WTC11 (cell line): Measurements from ENCODE around the gene CLMN. TPM values are rescaled to one million over a fixed set of nuclear protein-coding genes. Genes with fewer than 3 reads are reported as not detected.

Experiments used
- ATAC-seq: fragments of 200-7000 bp; cut with Tn5 transposase; 2 replicates; pipeline ENCODE4 v1.10.0; 2021; ENCODE audit warnings: mild to moderate bottlenecking, moderate library complexity
- CTCF ChIA-PET: fragments of 300-600 bp; sonication (Branson Sonifier 250); formaldehyde crosslinking; loops from one replicate; lab custom pipeline; 2021; ENCODE audit warnings: antibody characterized with exemption; lab: Charles Lee
- POLR2A ChIA-PET: fragments of 350-600 bp; sonication (Branson Sonifier 250); formaldehyde crosslinking; loops from one replicate; lab custom pipeline; 2021; ENCODE audit warnings: antibody characterized with exemption; lab: Charles Lee
- DNase-seq: peaks from one replicate; pipeline ENCODE4 v3.0.0; 2021; ENCODE audit warnings: low spot score
- H3K27ac Mint-ChIP-seq: 2 replicates; pipeline ENCODE4 v1.8.0; 2021; ENCODE audit warnings: mixed read lengths
- H3K27me3 Mint-ChIP-seq: 2 replicates; pipeline ENCODE4 v1.8.0; 2021; ENCODE audit warnings: low read depth, mild to moderate bottlenecking, moderate library complexity, mixed read lengths
- H3K36me3 Mint-ChIP-seq: 2 replicates; pipeline ENCODE4 v1.8.0; 2021; ENCODE audit warnings: mixed read lengths
- H3K4me1 Mint-ChIP-seq: 2 replicates; pipeline ENCODE4 v1.8.0; 2022; ENCODE audit warnings: mixed read lengths
- H3K4me3 Mint-ChIP-seq: 2 replicates; pipeline ENCODE4 v1.8.0; 2021; ENCODE audit warnings: mild to moderate bottlenecking, moderate library complexity, mixed read lengths
- H3K9me3 Mint-ChIP-seq: 2 replicates; pipeline ENCODE4 v1.8.0; 2021; ENCODE audit warnings: mixed read lengths
- GABPB1 ChIP-seq: sonication (generic); formaldehyde crosslinking; IDR thresholded peaks from 2 replicates; pipeline ENCODE4 v1.8.1; 2023; ENCODE audit warnings: mild to moderate bottlenecking, missing genetic modification reagents
- GRHL2 ChIP-seq: fragments of 250-450 bp; sonication (Bioruptor Pico); IDR thresholded peaks from 2 replicates; pipeline ENCODE4 v1.8.0; 2022; ENCODE audit warnings: mild to moderate bottlenecking, moderate library complexity; ENCODE audit not compliant: insufficient replicate concordance, severe bottlenecking
- GTF2I ChIP-seq: fragments of 250-450 bp; sonication (Bioruptor Pico); conservative IDR thresholded peaks from 2 replicates; pipeline ENCODE4 v1.4.0; 2021; ENCODE audit warnings: mild to moderate bottlenecking
- NR1H2 ChIP-seq: sonication (generic); formaldehyde crosslinking; IDR thresholded peaks from 2 replicates; pipeline ENCODE4 v1.9.0; 2021; ENCODE audit warnings: mild to moderate bottlenecking, moderate library complexity, missing genetic modification reagents
- NR2C2 ChIP-seq: sonication (generic); formaldehyde crosslinking; IDR thresholded peaks from 2 replicates; pipeline ENCODE4 v1.8.0; 2022; ENCODE audit warnings: mild to moderate bottlenecking, missing genetic modification reagents
- ZNF416 ChIP-seq: fragments of 250-450 bp; sonication (Bioruptor Pico); IDR thresholded peaks from 2 replicates; pipeline ENCODE4 v1.9.0; 2021; ENCODE audit warnings: mild to moderate bottlenecking, inconsistent platforms
- ZNF671 ChIP-seq: fragments of 250-450 bp; sonication (Bioruptor Pico); IDR thresholded peaks from 2 replicates; pipeline ENCODE4 v1.8.0; 2021; ENCODE audit warnings: mild to moderate bottlenecking
- total RNA-seq: library from RNA; stranded (reverse); gene quantifications from 3 replicates; pipeline ENCODE4 v1.2.3, GENCODE V29; 2021
- TF ChIP-seq, protein P1 (sequence below): sonication (generic); formaldehyde crosslinking; IDR thresholded peaks from 2 replicates; pipeline ENCODE4 v1.8.1; 2022; ENCODE audit warnings: mild to moderate bottlenecking, missing genetic modification reagents, moderate library complexity, borderline replicate concordance
- TF ChIP-seq, protein P2 (sequence below): sonication (generic); formaldehyde crosslinking; IDR thresholded peaks from 2 replicates; pipeline ENCODE4 v1.8.1; 2023; ENCODE audit warnings: mild to moderate bottlenecking, missing genetic modification reagents, moderate library complexity
- TF ChIP-seq, protein P3 (sequence below): fragments of 250-450 bp; sonication (Bioruptor Pico); IDR thresholded peaks from 2 replicates; pipeline ENCODE4 v1.9.0; 2021; ENCODE audit warnings: mild to moderate bottlenecking
- TF ChIP-seq, protein P4 (sequence below): fragments of 250-450 bp; sonication (Bioruptor Pico); IDR thresholded peaks from 2 replicates; pipeline ENCODE4 v1.9.0; 2021; ENCODE audit warnings: mild to moderate bottlenecking, borderline replicate concordance
- TF ChIP-seq, protein P5 (sequence below): sonication (generic); formaldehyde crosslinking; IDR thresholded peaks from 2 replicates; pipeline ENCODE4 v1.8.0; 2023; ENCODE audit warnings: missing genetic modification reagents, mild to moderate bottlenecking, borderline replicate concordance
- TF ChIP-seq, protein P6 (sequence below): sonication (generic); formaldehyde crosslinking; IDR thresholded peaks from 2 replicates; pipeline ENCODE4 v1.8.1; 2022; ENCODE audit warnings: low read depth, mild to moderate bottlenecking, moderate library complexity, missing genetic modification reagents, borderline replicate concordance

CLMN gene
- total RNA-seq, 1 experiment from 2014 or later = 12.2 TPM

DNA sequence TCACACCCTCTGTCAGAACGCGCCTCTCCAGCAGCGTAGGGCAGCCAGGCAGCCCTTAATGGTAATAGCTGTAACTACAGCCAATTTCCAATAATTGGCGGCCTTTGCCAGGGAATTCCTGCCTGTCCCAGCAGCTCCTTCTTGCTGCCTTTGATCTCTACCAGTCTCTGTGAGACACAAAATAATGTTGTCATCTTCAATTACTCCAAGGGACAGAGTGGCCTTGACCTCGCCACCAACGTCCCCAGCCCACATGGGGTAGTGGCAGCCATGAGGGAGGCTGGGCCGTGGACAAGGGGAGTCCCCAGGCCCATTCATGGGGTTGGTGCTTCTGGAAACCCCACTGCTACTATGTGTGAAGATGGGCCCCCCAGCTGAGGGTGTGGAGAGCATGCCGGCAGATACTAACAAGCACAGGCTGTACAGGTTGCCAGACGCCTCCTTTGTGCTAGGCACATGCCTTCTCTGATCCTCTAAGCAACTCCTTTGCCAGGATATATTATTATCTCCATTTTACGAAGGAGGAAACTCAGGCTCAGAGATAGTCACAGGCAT is 17.4 kb upstream of the CLMN start:
- CTCF ChIA-PET = interaction anchor here (0.9 to 3.3 kb wide), 5 partner anchors 25 to 372 kb away, joined by 3 to 13 read pairs (median 3); no protein-coding TSS in a partner anchor
- H3K27me3 Mint-ChIP-seq = no peaks in the 10 kb centered on the region
- no peak for DNase-seq

More for the DNA sequence above, 17.4 kb upstream of the CLMN start:
- Mint-ChIP-seq H3K9me3 (peaks cover 13% of the 10 kb centered on the region; the same call in 1 of the 2 replicates), H3K36me3 (no peaks in the 10 kb centered on the region), H3K4me3 (no peak overlapping the region), H3K4me1 (0 out of 2 replicates have a peak, but pooled peaks cover 3% of the 10 kb centered on the region), H3K27ac (no peak overlapping the region)
- ATAC-seq = no peak
- TF ChIP-seq NR1H2 (CRISPR knock-in tag) (no peak), NR2C2 (no peak), ZNF671 (CRISPR knock-in tag) (no peak), GRHL2 (CRISPR knock-in tag) (no peak), GTF2I (CRISPR knock-in tag) (no peak), GABPB1 (no peak), ZNF416 (CRISPR knock-in tag) (no peak)
- TF ChIP-seq, protein P1, sequence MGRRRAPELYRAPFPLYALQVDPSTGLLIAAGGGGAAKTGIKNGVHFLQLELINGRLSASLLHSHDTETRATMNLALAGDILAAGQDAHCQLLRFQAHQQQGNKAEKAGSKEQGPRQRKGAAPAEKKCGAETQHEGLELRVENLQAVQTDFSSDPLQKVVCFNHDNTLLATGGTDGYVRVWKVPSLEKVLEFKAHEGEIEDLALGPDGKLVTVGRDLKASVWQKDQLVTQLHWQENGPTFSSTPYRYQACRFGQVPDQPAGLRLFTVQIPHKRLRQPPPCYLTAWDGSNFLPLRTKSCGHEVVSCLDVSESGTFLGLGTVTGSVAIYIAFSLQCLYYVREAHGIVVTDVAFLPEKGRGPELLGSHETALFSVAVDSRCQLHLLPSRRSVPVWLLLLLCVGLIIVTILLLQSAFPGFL (CRISPR knock-in tag) = no peak
- TF ChIP-seq, protein P2, sequence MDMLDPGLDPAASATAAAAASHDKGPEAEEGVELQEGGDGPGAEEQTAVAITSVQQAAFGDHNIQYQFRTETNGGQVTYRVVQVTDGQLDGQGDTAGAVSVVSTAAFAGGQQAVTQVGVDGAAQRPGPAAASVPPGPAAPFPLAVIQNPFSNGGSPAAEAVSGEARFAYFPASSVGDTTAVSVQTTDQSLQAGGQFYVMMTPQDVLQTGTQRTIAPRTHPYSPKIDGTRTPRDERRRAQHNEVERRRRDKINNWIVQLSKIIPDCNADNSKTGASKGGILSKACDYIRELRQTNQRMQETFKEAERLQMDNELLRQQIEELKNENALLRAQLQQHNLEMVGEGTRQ (CRISPR knock-in tag) = no peak
- TF ChIP-seq, protein P3, sequence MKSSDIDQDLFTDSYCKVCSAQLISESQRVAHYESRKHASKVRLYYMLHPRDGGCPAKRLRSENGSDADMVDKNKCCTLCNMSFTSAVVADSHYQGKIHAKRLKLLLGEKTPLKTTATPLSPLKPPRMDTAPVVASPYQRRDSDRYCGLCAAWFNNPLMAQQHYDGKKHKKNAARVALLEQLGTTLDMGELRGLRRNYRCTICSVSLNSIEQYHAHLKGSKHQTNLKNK (CRISPR knock-in tag) = no peak
- TF ChIP-seq, protein P4, sequence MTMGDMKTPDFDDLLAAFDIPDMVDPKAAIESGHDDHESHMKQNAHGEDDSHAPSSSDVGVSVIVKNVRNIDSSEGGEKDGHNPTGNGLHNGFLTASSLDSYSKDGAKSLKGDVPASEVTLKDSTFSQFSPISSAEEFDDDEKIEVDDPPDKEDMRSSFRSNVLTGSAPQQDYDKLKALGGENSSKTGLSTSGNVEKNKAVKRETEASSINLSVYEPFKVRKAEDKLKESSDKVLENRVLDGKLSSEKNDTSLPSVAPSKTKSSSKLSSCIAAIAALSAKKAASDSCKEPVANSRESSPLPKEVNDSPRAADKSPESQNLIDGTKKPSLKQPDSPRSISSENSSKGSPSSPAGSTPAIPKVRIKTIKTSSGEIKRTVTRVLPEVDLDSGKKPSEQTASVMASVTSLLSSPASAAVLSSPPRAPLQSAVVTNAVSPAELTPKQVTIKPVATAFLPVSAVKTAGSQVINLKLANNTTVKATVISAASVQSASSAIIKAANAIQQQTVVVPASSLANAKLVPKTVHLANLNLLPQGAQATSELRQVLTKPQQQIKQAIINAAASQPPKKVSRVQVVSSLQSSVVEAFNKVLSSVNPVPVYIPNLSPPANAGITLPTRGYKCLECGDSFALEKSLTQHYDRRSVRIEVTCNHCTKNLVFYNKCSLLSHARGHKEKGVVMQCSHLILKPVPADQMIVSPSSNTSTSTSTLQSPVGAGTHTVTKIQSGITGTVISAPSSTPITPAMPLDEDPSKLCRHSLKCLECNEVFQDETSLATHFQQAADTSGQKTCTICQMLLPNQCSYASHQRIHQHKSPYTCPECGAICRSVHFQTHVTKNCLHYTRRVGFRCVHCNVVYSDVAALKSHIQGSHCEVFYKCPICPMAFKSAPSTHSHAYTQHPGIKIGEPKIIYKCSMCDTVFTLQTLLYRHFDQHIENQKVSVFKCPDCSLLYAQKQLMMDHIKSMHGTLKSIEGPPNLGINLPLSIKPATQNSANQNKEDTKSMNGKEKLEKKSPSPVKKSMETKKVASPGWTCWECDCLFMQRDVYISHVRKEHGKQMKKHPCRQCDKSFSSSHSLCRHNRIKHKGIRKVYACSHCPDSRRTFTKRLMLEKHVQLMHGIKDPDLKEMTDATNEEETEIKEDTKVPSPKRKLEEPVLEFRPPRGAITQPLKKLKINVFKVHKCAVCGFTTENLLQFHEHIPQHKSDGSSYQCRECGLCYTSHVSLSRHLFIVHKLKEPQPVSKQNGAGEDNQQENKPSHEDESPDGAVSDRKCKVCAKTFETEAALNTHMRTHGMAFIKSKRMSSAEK (CRISPR knock-in tag) = no peak
- TF ChIP-seq, protein P5, sequence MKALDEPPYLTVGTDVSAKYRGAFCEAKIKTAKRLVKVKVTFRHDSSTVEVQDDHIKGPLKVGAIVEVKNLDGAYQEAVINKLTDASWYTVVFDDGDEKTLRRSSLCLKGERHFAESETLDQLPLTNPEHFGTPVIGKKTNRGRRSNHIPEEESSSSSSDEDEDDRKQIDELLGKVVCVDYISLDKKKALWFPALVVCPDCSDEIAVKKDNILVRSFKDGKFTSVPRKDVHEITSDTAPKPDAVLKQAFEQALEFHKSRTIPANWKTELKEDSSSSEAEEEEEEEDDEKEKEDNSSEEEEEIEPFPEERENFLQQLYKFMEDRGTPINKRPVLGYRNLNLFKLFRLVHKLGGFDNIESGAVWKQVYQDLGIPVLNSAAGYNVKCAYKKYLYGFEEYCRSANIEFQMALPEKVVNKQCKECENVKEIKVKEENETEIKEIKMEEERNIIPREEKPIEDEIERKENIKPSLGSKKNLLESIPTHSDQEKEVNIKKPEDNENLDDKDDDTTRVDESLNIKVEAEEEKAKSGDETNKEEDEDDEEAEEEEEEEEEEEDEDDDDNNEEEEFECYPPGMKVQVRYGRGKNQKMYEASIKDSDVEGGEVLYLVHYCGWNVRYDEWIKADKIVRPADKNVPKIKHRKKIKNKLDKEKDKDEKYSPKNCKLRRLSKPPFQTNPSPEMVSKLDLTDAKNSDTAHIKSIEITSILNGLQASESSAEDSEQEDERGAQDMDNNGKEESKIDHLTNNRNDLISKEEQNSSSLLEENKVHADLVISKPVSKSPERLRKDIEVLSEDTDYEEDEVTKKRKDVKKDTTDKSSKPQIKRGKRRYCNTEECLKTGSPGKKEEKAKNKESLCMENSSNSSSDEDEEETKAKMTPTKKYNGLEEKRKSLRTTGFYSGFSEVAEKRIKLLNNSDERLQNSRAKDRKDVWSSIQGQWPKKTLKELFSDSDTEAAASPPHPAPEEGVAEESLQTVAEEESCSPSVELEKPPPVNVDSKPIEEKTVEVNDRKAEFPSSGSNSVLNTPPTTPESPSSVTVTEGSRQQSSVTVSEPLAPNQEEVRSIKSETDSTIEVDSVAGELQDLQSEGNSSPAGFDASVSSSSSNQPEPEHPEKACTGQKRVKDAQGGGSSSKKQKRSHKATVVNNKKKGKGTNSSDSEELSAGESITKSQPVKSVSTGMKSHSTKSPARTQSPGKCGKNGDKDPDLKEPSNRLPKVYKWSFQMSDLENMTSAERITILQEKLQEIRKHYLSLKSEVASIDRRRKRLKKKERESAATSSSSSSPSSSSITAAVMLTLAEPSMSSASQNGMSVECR (CRISPR knock-in tag) = no peak
- TF ChIP-seq, protein P6, sequence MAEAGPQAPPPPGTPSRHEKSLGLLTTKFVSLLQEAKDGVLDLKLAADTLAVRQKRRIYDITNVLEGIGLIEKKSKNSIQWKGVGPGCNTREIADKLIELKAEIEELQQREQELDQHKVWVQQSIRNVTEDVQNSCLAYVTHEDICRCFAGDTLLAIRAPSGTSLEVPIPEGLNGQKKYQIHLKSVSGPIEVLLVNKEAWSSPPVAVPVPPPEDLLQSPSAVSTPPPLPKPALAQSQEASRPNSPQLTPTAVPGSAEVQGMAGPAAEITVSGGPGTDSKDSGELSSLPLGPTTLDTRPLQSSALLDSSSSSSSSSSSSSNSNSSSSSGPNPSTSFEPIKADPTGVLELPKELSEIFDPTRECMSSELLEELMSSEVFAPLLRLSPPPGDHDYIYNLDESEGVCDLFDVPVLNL (CRISPR knock-in tag) = no peak
- POLR2A ChIA-PET = no interaction called here
